K562 (cell line): Measurements from ENCODE around the gene ELMO3. TPM values are rescaled to one million over a fixed set of nuclear protein-coding genes. Genes with fewer than 3 reads are reported as not detected.

ENCODE experiments used
- BHLHE40 ChIP-seq: IDR thresholded peaks from 2 replicates; pipeline ENCODE4 v1.6.1; 2011; ENCODE audit warnings: low read length, improper control_type of control experiment
- BRD4 ChIP-seq: fragments of 200-600 bp; sonication (generic); IDR thresholded peaks from 2 replicates; pipeline ENCODE4 v1.6.1; 2017; ENCODE audit warnings: inconsistent platforms
- CAMTA2 ChIP-seq: fragments of 250-450 bp; sonication (Bioruptor Pico); conservative IDR thresholded peaks from 2 replicates; pipeline ENCODE4 v1.5.1; 2022
- DDX20 ChIP-seq: fragments of 450-650 bp; IDR thresholded peaks from 2 replicates; pipeline ENCODE4 v1.6.1; 2016; ENCODE audit warnings: missing genetic modification characterization, low read depth, mild to moderate bottlenecking, missing compliant biosample characterization, moderate library complexity
- ERF ChIP-seq: fragments of 450-650 bp; formaldehyde crosslinking; IDR thresholded peaks from 2 replicates; pipeline ENCODE4 v1.4.0; 2020; ENCODE audit warnings: mild to moderate bottlenecking, mixed read lengths
- ESRRA ChIP-seq: fragments of 450-650 bp; IDR thresholded peaks from 2 replicates; pipeline ENCODE4 v1.6.1; 2014; ENCODE audit warnings: low read depth, mild to moderate bottlenecking, moderate library complexity, borderline replicate concordance
- ETV1 ChIP-seq: fragments of 450-650 bp; conservative IDR thresholded peaks from 2 replicates; pipeline ENCODE4 v1.6.1; 2016; ENCODE audit warnings: missing genetic modification characterization, control low read depth, low read depth, missing compliant biosample characterization
- ETV5 ChIP-seq: sonication (generic); formaldehyde crosslinking; IDR thresholded peaks from 2 replicates; pipeline ENCODE4 v1.4.0; 2020; ENCODE audit warnings: low read depth, mild to moderate bottlenecking, missing genetic modification reagents
- FIP1L1 ChIP-seq: fragments of 200-400 bp; formaldehyde crosslinking; IDR thresholded peaks from 2 replicates; pipeline ENCODE4 v1.6.1; 2018; ENCODE audit warnings: mild to moderate bottlenecking, low read depth, low read length; ENCODE audit not compliant: poor library complexity, severe bottlenecking
- HNRNPK ChIP-seq: fragments of 200-400 bp; formaldehyde crosslinking; IDR thresholded peaks from one replicate; pipeline ENCODE4 v1.6.1; 2018; ENCODE audit warnings: mild to moderate bottlenecking, low read depth, low read length; ENCODE audit not compliant: poor library complexity, severe bottlenecking
- KDM5B ChIP-seq: fragments of 200-600 bp; sonication (generic); IDR thresholded peaks from 2 replicates; pipeline ENCODE4 v1.6.1; 2012; ENCODE audit warnings: low read depth, mild to moderate bottlenecking, moderate library complexity, low read length, control low read depth, inconsistent platforms; ENCODE audit not compliant: insufficient replicate concordance
- MEF2D ChIP-seq: conservative IDR thresholded peaks from 2 replicates; pipeline ENCODE4 v1.6.1; 2016; ENCODE audit warnings: low read depth, missing genetic modification characterization, missing compliant biosample characterization
- NRF1 ChIP-seq, 2 experiments: fragments of 450-650 bp; IDR thresholded peaks in 1 of 2; conservative IDR thresholded peaks in 1 of 2; 2 replicates each; pipeline ENCODE4 v1.6.1; 2014; ENCODE audit warnings: mild to moderate bottlenecking in 2 of 2
- RBM25 ChIP-seq: fragments of 200-400 bp; formaldehyde crosslinking; IDR thresholded peaks from 2 replicates; pipeline ENCODE4 v1.6.1; 2018; ENCODE audit warnings: low read length, low read depth, moderate library complexity; ENCODE audit not compliant: severe bottlenecking
- RFX1 ChIP-seq: fragments of 450-650 bp; IDR thresholded peaks from 2 replicates; pipeline ENCODE4 v1.6.1; 2016; ENCODE audit warnings: mild to moderate bottlenecking, moderate library complexity
- SMAD4 ChIP-seq: fragments of 250-450 bp; sonication (Bioruptor Pico); conservative IDR thresholded peaks from 2 replicates; pipeline ENCODE4 v1.8.0; 2021; ENCODE audit warnings: inconsistent platforms, mild to moderate bottlenecking, moderate library complexity
- TRIM28 ChIP-seq: fragments of 450-650 bp; IDR thresholded peaks from 2 replicates; pipeline ENCODE4 v1.6.1; 2017
- ZNF12 ChIP-seq: sonication (generic); formaldehyde crosslinking; IDR thresholded peaks from 2 replicates; pipeline ENCODE4 v1.4.0; 2020; ENCODE audit warnings: mild to moderate bottlenecking, missing genetic modification reagents
- polyA plus RNA-seq, 8 experiments: library from polyadenylated mRNA; depleted of rRNA in 4 of 8; stranded (reverse) in 5 of 8; unstranded in 3 of 8; fragments of >200 nt; fragmentation: Nextera tagmentation in 2 of 8; fragmentation: Illumina TruSeq in 1 of 8; extraction: Ambion mirVana in 2 of 8; extraction: Trizol in 1 of 8; gene quantifications; 2 replicates each; pipeline versions ENCODE4 v1.2.1 to v1.2.3, GENCODE V29; 2011 to 2014; ENCODE audit warnings: inconsistent platforms in 1 of 8, missing spikeins in 1 of 8
- total RNA-seq, 7 experiments: library from RNA; depleted of rRNA in 6 of 7; stranded (reverse); fragments of >200 nt in 6 of 7; fragmentation: Illumina TruSeq in 2 of 7; extraction: Trizol in 2 of 7; gene quantifications; 2 replicates each; pipeline versions ENCODE4 v1.2.1 to v1.2.3, GENCODE V29; 2011 to 2021; ENCODE audit warnings: low replicate concordance in 1 of 7
- TF ChIP-seq, protein P1 (sequence below): fragments of 450-650 bp; formaldehyde crosslinking; IDR thresholded peaks from 2 replicates; pipeline ENCODE4 v1.4.0; 2020; ENCODE audit warnings: mild to moderate bottlenecking, mixed read lengths
- TF ChIP-seq, protein P2 (sequence below): sonication (generic); formaldehyde crosslinking; IDR thresholded peaks from 2 replicates; pipeline ENCODE4 v1.8.0; 2023; ENCODE audit warnings: missing genetic modification reagents, mild to moderate bottlenecking, borderline replicate concordance
- TF ChIP-seq, protein P3 (sequence below): fragments of 250-450 bp; sonication (Bioruptor Pico); IDR thresholded peaks from 2 replicates; pipeline ENCODE4 v1.8.0; 2021; ENCODE audit warnings: moderate library complexity, mild to moderate bottlenecking, inconsistent platforms

Gene ELMO3
- total and polyA plus RNA-seq, 9 of the 15 experiments (the other 6 are each of a cell fraction or from before 2014, with no cell fraction given): 0.04 to 5.1 (median 1.5) TPM

DNA sequence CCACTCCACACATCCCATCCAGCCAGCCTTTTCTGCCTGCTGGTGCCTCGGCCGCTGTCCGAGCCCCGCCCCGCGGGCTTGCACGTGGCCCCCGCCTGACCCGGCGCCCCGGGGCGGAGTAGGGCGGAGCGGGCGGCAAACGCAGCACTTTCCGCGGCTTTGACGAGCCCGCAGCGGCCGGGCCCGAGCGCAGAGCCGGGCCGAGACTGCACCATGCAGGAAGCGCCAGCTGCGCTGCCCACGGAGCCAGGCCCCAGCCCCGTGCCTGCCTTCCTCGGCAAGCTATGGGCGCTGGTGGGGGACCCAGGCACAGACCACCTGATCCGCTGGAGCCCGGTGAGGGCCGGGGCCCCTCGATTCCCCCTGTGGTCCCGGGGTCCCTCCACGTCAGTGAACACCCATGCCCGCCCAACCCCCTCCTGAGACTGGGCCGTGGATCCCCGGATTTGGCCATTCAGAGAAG is 34.3 kb upstream of the ELMO3 start, which contains the start of gene HSF4 (continued):
- TF ChIP-seq, protein P1, sequence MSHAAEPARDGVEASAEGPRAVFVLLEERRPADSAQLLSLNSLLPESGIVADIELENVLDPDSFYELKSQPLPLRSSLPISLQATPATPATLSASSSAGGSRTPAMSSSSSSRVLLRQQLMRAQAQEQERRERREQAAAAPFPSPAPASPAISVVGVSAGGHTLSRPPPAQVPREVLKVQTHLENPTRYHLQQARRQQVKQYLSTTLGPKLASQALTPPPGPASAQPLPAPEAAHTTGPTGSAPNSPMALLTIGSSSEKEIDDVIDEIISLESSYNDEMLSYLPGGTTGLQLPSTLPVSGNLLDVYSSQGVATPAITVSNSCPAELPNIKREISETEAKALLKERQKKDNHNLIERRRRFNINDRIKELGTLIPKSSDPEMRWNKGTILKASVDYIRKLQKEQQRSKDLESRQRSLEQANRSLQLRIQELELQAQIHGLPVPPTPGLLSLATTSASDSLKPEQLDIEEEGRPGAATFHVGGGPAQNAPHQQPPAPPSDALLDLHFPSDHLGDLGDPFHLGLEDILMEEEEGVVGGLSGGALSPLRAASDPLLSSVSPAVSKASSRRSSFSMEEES (CRISPR knock-in tag): no peak
- TF ChIP-seq SMAD4 (CRISPR knock-in tag): 0 out of 2 replicates have a peak, but pooled peaks have one; percentile 26
- no peak for TF ChIP-seq ZNF12 (CRISPR knock-in tag)
- TF ChIP-seq RFX1: no peak
- TF ChIP-seq, protein P2, sequence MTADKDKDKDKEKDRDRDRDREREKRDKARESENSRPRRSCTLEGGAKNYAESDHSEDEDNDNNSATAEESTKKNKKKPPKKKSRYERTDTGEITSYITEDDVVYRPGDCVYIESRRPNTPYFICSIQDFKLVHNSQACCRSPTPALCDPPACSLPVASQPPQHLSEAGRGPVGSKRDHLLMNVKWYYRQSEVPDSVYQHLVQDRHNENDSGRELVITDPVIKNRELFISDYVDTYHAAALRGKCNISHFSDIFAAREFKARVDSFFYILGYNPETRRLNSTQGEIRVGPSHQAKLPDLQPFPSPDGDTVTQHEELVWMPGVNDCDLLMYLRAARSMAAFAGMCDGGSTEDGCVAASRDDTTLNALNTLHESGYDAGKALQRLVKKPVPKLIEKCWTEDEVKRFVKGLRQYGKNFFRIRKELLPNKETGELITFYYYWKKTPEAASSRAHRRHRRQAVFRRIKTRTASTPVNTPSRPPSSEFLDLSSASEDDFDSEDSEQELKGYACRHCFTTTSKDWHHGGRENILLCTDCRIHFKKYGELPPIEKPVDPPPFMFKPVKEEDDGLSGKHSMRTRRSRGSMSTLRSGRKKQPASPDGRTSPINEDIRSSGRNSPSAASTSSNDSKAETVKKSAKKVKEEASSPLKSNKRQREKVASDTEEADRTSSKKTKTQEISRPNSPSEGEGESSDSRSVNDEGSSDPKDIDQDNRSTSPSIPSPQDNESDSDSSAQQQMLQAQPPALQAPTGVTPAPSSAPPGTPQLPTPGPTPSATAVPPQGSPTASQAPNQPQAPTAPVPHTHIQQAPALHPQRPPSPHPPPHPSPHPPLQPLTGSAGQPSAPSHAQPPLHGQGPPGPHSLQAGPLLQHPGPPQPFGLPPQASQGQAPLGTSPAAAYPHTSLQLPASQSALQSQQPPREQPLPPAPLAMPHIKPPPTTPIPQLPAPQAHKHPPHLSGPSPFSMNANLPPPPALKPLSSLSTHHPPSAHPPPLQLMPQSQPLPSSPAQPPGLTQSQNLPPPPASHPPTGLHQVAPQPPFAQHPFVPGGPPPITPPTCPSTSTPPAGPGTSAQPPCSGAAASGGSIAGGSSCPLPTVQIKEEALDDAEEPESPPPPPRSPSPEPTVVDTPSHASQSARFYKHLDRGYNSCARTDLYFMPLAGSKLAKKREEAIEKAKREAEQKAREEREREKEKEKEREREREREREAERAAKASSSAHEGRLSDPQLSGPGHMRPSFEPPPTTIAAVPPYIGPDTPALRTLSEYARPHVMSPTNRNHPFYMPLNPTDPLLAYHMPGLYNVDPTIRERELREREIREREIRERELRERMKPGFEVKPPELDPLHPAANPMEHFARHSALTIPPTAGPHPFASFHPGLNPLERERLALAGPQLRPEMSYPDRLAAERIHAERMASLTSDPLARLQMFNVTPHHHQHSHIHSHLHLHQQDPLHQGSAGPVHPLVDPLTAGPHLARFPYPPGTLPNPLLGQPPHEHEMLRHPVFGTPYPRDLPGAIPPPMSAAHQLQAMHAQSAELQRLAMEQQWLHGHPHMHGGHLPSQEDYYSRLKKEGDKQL (CRISPR knock-in tag): no peak
- TF ChIP-seq NRF1 (conservative IDR thresholded peaks at IDR 0.05 in 1 of 2, IDR thresholded peaks at IDR 0.05 in 1 of 2): peak in 1 of 2 experiments; percentile 45; a peak in 2 of 4 replicates
- TF ChIP-seq CAMTA2: no peak
- peak; percentile 37; the same call in 1 of the 2 replicates for TF ChIP-seq ETV5 (CRISPR knock-in tag)
- TF ChIP-seq, protein P3, sequence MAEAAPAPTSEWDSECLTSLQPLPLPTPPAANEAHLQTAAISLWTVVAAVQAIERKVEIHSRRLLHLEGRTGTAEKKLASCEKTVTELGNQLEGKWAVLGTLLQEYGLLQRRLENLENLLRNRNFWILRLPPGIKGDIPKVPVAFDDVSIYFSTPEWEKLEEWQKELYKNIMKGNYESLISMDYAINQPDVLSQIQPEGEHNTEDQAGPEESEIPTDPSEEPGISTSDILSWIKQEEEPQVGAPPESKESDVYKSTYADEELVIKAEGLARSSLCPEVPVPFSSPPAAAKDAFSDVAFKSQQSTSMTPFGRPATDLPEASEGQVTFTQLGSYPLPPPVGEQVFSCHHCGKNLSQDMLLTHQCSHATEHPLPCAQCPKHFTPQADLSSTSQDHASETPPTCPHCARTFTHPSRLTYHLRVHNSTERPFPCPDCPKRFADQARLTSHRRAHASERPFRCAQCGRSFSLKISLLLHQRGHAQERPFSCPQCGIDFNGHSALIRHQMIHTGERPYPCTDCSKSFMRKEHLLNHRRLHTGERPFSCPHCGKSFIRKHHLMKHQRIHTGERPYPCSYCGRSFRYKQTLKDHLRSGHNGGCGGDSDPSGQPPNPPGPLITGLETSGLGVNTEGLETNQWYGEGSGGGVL (CRISPR knock-in tag): no peak
- no peak for TF ChIP-seq BRD4
- TF ChIP-seq ERF (CRISPR knock-in tag): no peak
- TF ChIP-seq FIP1L1: peak; percentile 85
- no peak for TF ChIP-seq DDX20
- peak; percentile 94 for TF ChIP-seq BHLHE40
- no peak for TF ChIP-seq ETV1
- no peak for TF ChIP-seq MEF2D (tag)
- TF ChIP-seq KDM5B: no peak
- no peak for TF ChIP-seq TRIM28
- TF ChIP-seq ESRRA: peak; percentile 11; the same call in 1 of the 2 replicates
- peak; percentile 13 for TF ChIP-seq RBM25
- peak; percentile 90 for TF ChIP-seq HNRNPK
